Mesothelial cell of epicardium (in vitro differentiated cells): ENCODE measurements around the gene MED31. TPM values are rescaled to one million over a fixed set of nuclear protein-coding genes. Genes with fewer than 3 reads are reported as not detected.
A peak's percentile ranks its signal among the peaks of the same experiment; 100 is the strongest.
"Not testable (repeated sequence)": the region's sequence is repeated elsewhere in the genome, so short reads cannot be mapped to it uniquely, and the experiment has no call there.

ENCODE experiments used
- DNase-seq, 2 experiments: peaks; one replicate each; pipeline ENCODE4 v3.0.0; 2021; ENCODE audit warnings: low spot score in 2 of 2; ENCODE audit not compliant: unreplicated experiment in 2 of 2
- H3K27ac Mint-ChIP-seq: 2 replicates; pipeline ENCODE4 v1.8.0; 2021; ENCODE audit warnings: mixed read lengths
- H3K27me3 Mint-ChIP-seq: 2 replicates; pipeline ENCODE4 v1.8.0; 2021; ENCODE audit warnings: low read depth, mixed read lengths
- H3K36me3 Mint-ChIP-seq: 2 replicates; pipeline ENCODE4 v1.8.0; 2021; ENCODE audit warnings: mixed read lengths
- H3K4me1 Mint-ChIP-seq: 2 replicates; pipeline ENCODE4 v1.8.0; 2021; ENCODE audit warnings: mixed read lengths
- H3K4me3 Mint-ChIP-seq: 2 replicates; pipeline ENCODE4 v1.8.0; 2021; ENCODE audit warnings: mild to moderate bottlenecking, moderate library complexity, mixed read lengths
- H3K9me3 Mint-ChIP-seq: 2 replicates; pipeline ENCODE4 v1.8.0; 2021; ENCODE audit warnings: mixed read lengths
- CTCF ChIP-seq: fragments of 200-600 bp; sonication (generic); IDR thresholded peaks from one replicate; pipeline ENCODE4 v1.5.0; 2021; ENCODE audit warnings: antibody characterized with exemption; ENCODE audit not compliant: unreplicated experiment
- total RNA-seq: library from RNA; stranded (reverse); gene quantifications from 3 replicates; pipeline ENCODE4 v1.2.1, GENCODE V29; 2021

Gene MED31
- total RNA-seq, 1 donor from 2014 or later: 12.1 TPM

- TF ChIP-seq CTCF: no peak
- no peaks in the 10 kb centered on the region for H3K9me3 Mint-ChIP-seq
- H3K27me3 Mint-ChIP-seq: peaks cover 43% of the 10 kb centered on the region
- no peak for DNase-seq
- no peaks in the 10 kb centered on the region for H3K36me3 Mint-ChIP-seq
- no peak overlapping the region for H3K4me3 Mint-ChIP-seq
- H3K27ac Mint-ChIP-seq: no peak overlapping the region
- no peaks in the 10 kb centered on the region for H3K4me1 Mint-ChIP-seq
Measured at GRCh38 chr17:6667516-6667915, 16.1 kb upstream of the MED31 start.

- H3K36me3 Mint-ChIP-seq: no peaks in the 10 kb centered on the region
- peaks cover 51% of the 10 kb centered on the region for H3K27me3 Mint-ChIP-seq
- no peak for DNase-seq
- H3K4me3 Mint-ChIP-seq: no peak overlapping the region
- no peak for TF ChIP-seq CTCF
- H3K27ac Mint-ChIP-seq: no peak overlapping the region
- H3K4me1 Mint-ChIP-seq: no peaks in the 10 kb centered on the region
- H3K9me3 Mint-ChIP-seq: no peaks in the 10 kb centered on the region
Measured at GRCh38 chr17:6666557-6666956, 15.2 kb upstream of the MED31 start.

- no peak overlapping the region for H3K4me3 Mint-ChIP-seq
- peak; percentile 81 for TF ChIP-seq CTCF
- H3K27ac Mint-ChIP-seq: no peak overlapping the region
- H3K4me1 Mint-ChIP-seq: no peaks in the 10 kb centered on the region
- no peaks in the 10 kb centered on the region for H3K36me3 Mint-ChIP-seq
- H3K9me3 Mint-ChIP-seq: no peaks in the 10 kb centered on the region
- H3K27me3 Mint-ChIP-seq: peaks cover 56% of the 10 kb centered on the region
- peak; percentile 53 to 71 for DNase-seq
Measured at GRCh38 chr17:6666077-6666521, 14.7 kb upstream of the MED31 start.

GRCh38 chr17:6663200-6663599 lies 11.8 kb upstream of the MED31 start:
- not testable (repeated sequence) for H3K27ac Mint-ChIP-seq, H3K4me1 Mint-ChIP-seq, H3K4me3 Mint-ChIP-seq, H3K9me3 Mint-ChIP-seq, H3K36me3 Mint-ChIP-seq, DNase-seq
- H3K27me3 Mint-ChIP-seq: peaks cover 65% of the 10 kb centered on the region

GRCh38 chr17:6661464-6661848 lies 10.1 kb upstream of the MED31 start:
- H3K27ac Mint-ChIP-seq: no peak overlapping the region
- no peaks in the 10 kb centered on the region for H3K4me1 Mint-ChIP-seq
- no peak for DNase-seq
- H3K4me3 Mint-ChIP-seq: no peak overlapping the region
- H3K9me3 Mint-ChIP-seq: no peaks in the 10 kb centered on the region
- H3K36me3 Mint-ChIP-seq: peaks cover 2% of the 10 kb centered on the region
- TF ChIP-seq CTCF: no peak
- peaks cover 68% of the 10 kb centered on the region for H3K27me3 Mint-ChIP-seq

- Mint-ChIP-seq H3K27ac (no peak overlapping the region), H3K27me3 (peaks cover 69% of the 10 kb centered on the region), H3K9me3 (no peaks in the 10 kb centered on the region), H3K4me3 (no peak overlapping the region), H3K4me1 (peaks cover 2% of the 10 kb centered on the region), H3K36me3 (peaks cover 2% of the 10 kb centered on the region)
- no peak for TF ChIP-seq CTCF
- DNase-seq: no peak
Measured at GRCh38 chr17:6660805-6661463, 9.5 kb upstream of the MED31 start.
